ENCODE measurements around the gene CD22.
A peak's percentile ranks its signal among the peaks of the same experiment; 100 is the strongest.

Gene CD22

GRCh38 chr19:35317464-35318043 lies 11.4 kb upstream of the CD22 start:
- DNase-seq (ENCODE audit: low spot score): no peak
- H3K27ac ChIP-seq: peak overlapping the region; percentile 84
- no peak for TF ChIP-seq CTCF (conservative IDR thresholded peaks at IDR 0.05; ENCODE audit: low read depth)
- ChIA-PET POLR2A (ENCODE audit: low non-redundant PET) (no interaction called here), CTCF (no interaction called here)

- DNase-seq (ENCODE audit: low spot score): peak; percentile 90
- H3K27ac ChIP-seq: peak overlapping the region; percentile 84
Measured at GRCh38 chr19:35318679-35319448, 10.1 kb upstream of the CD22 start.

GRCh38 chr19:35320065-35320713 lies 8.8 kb upstream of the CD22 start:
- CTCF ChIA-PET: interaction anchor here (0.6 to 0.9 kb wide), 2 partner anchors 32 to 136 kb away, joined by 3 to 7 read pairs; no protein-coding TSS in a partner anchor

More at GRCh38 chr19:35318679-35319448, 10.1 kb upstream of the CD22 start:
- TF ChIP-seq CTCF (conservative IDR thresholded peaks at IDR 0.05; ENCODE audit: low read depth): no peak
- CTCF ChIA-PET: interaction anchor here (0.5 to 0.6 kb wide), 4 partner anchors 25 to 351 kb away, joined by 3 to 4 read pairs (median 4); no protein-coding TSS in a partner anchor
- POLR2A ChIA-PET (ENCODE audit: low non-redundant PET): interaction anchor here (0.6 kb wide), 3 partner anchors 9 to 337 kb away, joined by 3 to 4 read pairs (median 3); no protein-coding TSS in a partner anchor

GRCh38 chr19:35321291-35321690 lies 7.7 kb upstream of the CD22 start:
- POLR2A ChIA-PET (ENCODE audit: low non-redundant PET): no interaction called here
- CTCF ChIA-PET: no interaction called here
- no peak for DNase-seq (ENCODE audit: low spot score)
- no peak for TF ChIP-seq CTCF (conservative IDR thresholded peaks at IDR 0.05; ENCODE audit: low read depth)
- H3K27ac ChIP-seq: no peak overlapping the region

More at GRCh38 chr19:35320065-35320713, 8.8 kb upstream of the CD22 start:
- no peak for DNase-seq (ENCODE audit: low spot score)
- H3K27ac ChIP-seq: peak overlapping the region; percentile 84; the same call in 1 of the 2 replicates
- no peak for TF ChIP-seq CTCF (conservative IDR thresholded peaks at IDR 0.05; ENCODE audit: low read depth)
- POLR2A ChIA-PET (ENCODE audit: low non-redundant PET): interaction anchor here (0.6 kb wide), 1 partner anchor 734 kb away, joined by 3 read pairs; the partner anchor contains the start of gene THAP8

GRCh38 chr19:35322014-35322413 lies 7.0 kb upstream of the CD22 start:
- no peak for DNase-seq (ENCODE audit: low spot score)
- no peak for TF ChIP-seq CTCF (conservative IDR thresholded peaks at IDR 0.05; ENCODE audit: low read depth)
- CTCF ChIA-PET: no interaction called here
- POLR2A ChIA-PET (ENCODE audit: low non-redundant PET): no interaction called here
- no peak overlapping the region for H3K27ac ChIP-seq

GRCh38 chr19:35327642-35328041 lies 1.3 kb upstream of the CD22 start:
- CTCF ChIA-PET: interaction anchor here (0.7 kb wide), 1 partner anchor 20 kb away, joined by 3 read pairs; no protein-coding TSS in a partner anchor
- TF ChIP-seq CTCF (conservative IDR thresholded peaks at IDR 0.05; ENCODE audit: low read depth): no peak

More at GRCh38 chr19:35327642-35328041, 1.3 kb upstream of the CD22 start:
- H3K27ac ChIP-seq: no peak overlapping the region
- no peak for DNase-seq (ENCODE audit: low spot score)
- POLR2A ChIA-PET (ENCODE audit: low non-redundant PET): interaction anchor here (0.7 kb wide), 1 partner anchor 9 kb away, joined by 4 read pairs; no protein-coding TSS in a partner anchor

Data from RWPE1 (cell line).